Hindlimb muscle (tissue), 1 donor: ENCODE results near the gene GGA3. TPM values are rescaled to one million over a fixed set of nuclear protein-coding genes. Genes with fewer than 3 reads are reported as not detected.
A peak's percentile ranks its signal among the peaks of the same experiment; 100 is the strongest.
"Not testable (repeated sequence)": the region's sequence is repeated elsewhere in the genome, so short reads cannot be mapped to it uniquely, and the experiment has no call there.

ENCODE experiments used
- DNase-seq: peaks from one replicate; pipeline ENCODE4 v3.0.0-alpha.2; 2013
- polyA plus RNA-seq: library from polyadenylated mRNA; unstranded; fragments of 120-200 nt; gene quantifications from one replicate; pipeline ENCODE4 v1.2.1, GENCODE V29; 2013; ENCODE audit not compliant: insufficient read length

GGA3 gene
- polyA plus RNA-seq, 1 donor: 31.5 TPM

DNA sequence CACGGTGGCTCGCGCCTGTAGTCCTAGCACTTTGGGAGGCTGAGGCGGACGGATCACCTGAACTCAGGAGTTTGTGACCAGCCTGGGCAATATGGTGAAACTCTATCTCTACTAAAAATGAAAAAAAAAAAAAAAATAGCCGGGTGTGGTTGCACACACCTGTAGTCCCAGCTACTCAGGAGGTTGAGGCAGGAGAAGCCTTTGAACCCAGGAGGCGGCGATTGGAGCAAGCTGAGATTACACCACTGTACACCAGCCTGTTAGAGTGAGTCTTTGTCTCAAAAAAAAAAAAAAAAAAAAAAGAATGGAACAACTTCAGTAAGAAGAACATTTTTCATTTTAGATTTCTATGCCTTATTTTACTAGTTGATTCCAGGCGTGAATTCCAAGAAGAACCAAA is 53.2 kb downstream of the GGA3 start:
- no peak for DNase-seq

DNA sequence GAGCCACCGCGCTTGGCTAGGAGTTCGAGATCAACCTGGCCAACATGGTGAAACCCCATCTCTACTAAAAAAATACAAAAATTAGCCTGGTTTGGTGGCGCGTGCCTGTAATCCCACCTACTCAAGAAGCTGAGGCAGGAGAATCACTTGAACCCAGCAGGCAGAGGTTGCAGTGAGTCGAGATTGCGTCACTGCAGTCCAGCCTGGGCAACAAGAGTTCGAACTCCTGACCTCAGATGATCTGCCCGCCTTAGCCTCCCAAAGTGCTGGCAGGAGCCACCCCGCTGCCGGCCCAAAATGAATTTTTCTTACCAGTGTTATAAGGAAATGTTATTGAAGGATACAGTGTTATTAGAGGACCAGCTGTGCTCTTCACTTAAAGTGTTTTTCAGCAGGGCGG is 53.6 kb downstream of the GGA3 start:
- no peak for DNase-seq

DNA sequence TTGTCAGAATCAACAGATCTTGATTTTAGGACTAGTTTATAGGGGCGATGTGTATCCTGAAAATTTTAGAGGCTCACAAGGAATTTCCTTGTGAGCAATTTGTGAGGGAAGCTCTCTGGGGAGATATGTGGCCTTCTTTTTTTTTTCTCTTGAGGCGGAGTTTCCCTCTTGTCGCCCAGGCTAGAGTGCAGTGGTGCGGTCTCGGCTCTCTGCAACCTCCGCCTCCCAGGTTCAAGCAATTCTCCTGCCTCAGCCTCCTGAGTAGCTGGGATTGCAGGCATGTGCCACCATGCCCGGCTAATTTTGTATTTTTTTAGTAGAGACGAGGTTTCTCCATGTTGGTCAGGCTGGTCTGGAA is 54.4 kb downstream of the GGA3 start:
- DNase-seq: not testable (repeated sequence)

DNA sequence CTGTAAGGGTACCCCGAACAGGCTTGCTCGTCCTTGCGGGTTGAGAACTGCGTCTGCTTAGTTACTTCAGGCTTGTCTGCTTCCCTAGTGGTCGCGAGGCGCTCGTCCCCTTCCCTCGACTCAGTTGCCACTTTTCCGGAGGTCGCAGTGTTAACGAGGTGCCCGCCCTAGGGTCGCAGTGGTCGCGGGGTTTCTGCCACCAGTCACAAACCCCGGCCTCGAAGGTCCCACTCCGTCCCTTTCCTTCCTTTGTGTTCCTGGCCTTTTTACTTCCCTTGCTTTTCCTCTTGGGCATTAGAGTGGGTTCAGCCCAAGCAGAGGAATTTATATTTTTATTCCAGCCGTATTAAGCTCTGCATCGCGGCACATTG is 55.6 kb downstream of the GGA3 start:
- no peak for DNase-seq

DNA sequence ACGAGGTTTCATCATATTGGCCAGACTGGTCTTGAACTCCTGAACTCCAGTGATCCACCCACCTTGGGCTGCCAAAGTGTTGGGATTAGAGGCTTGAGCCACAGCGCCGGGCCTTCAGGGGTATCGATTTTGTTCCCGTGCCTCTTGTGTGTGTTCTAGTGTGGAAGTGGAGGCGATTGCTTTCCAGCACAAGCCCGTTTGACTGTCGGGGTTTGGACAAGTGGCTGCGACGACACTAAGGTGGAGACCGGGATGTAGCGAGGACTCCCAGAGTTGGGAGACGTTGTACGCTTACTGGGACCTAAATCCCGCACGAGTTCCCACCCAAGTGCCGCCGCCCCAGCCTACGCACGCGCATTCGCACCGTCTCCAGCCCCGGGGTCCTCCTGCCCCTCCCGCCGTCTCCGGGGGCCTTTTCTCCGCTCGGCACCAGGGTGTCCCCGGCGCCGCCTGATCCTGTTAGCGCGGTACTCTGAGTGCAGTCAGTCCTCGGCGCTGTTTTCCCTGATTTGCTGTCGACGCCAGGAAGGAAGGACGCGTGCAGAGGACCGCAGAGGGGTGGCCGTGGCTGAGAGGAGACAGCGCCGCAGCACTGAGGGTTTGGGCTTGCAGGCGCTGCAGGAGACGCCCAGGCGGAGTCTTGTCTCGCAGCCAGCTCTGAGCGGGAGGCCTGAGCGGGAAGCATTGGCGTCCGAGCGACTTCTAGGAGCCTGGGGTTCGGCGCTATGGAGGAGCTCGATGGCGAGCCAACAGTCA is 56.2 kb downstream of the GGA3 start, which contains the start of gene NUP85:
Gene NUP85 (plus strand): TSS at position 643 of the 756 bp plus-strand sequence. CDS start 83 bp downstream, at position 726.
- peak; percentile 95 for DNase-seq

DNA sequence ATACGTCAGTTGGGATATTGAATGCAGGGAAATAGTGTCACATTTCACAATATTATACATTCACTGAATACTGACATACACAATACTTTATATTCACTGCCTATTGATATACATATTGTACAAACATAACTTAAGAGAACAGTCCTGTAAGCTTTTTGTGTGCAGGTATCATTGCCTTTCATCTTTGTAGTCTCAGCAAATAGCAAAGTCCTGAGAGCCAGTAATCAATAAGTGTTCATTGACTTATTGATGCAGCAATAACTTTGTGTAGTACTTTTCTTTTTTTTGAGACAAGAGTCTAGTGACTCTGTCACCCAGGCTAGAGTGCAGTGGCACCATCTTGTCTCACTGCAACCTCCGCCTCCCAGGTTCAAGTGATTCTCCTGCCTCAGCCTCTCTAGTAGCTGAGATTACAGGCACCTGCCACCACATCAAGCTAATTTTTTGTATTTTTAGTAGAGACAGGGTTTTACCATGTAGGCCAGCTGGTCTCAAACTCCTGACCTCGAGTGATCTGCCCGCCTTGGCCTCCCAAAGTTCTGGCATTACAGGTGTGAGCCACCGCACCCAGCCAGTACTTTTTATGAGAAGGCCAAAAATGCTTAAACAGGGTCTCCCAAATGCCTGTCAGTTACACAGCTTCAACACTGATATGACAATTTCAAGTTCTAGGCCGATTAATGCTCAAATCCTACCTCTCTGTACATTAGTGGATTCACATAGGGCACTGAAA is 61.4 kb downstream of the GGA3 start:
- DNase-seq: no peak

DNA sequence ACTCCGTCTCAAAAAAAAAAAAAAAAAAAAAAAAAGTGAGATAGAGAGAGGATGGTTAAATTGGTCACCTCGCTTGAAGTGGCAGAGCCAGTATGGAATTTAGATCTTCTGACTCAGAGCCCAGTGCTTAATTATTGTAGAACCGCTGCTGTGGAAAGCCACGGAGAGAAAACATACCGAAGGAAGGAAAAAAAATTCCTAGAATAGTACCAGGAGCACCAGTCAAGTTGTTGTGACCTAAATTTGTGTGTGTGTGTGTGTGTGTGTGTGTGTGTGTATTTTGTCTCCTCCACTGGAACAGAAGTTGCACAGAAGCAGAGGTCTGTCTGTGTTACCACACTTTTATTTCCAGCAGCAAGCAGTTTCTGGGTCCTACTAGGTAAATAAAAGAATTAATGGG is 66.5 kb downstream of the GGA3 start:
- no peak for DNase-seq

DNA sequence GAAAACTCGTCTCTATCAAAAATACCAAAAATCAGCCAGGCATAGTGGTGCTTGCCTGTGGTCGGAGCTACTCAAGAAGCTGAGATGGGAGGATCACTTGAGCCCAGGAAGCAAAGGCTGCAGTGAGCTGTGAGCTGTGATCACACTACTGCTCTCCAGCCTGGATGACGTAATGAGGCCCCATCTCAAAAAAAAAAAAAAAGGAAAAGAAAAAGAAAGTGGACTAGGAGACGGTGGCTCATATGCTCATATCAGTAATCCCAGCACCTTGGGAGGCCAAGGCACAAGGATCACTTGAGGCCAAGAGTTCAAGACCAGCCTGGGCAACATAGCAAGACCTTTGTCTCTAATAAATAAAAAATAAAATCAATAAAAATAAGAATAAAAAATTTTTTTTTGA is 69.8 kb downstream of the GGA3 start:
- no peak for DNase-seq

DNA sequence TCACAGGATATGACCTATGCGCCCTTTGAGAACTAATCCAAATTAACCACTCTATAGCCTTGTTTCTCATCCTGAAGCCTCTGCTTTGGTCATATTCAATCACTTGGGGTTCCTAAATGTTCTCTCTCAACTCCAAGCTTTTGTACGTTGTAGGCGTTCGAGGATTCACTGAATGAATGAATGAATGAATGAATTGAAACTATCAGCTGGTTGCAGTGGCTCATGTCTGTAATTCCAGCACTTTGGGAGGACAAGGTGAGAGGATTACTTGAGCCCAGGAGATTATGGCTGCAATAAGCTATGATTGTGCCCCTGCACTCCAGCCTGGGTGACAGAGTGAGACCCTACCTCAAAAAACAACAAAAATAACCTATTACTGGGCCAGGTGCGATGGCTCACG is 72.8 kb downstream of the GGA3 start:
- DNase-seq: no peak

Other genes with a start within 250 kb of the GGA3 start
- 21.2 TPM for gene MRPL58, start 248.9 kb downstream of the GGA3 start, polyA plus RNA-seq
- 216 TPM for gene ATP5PD, start 214.6 kb downstream of the GGA3 start, polyA plus RNA-seq
- 25.1 TPM for gene KCTD2, start 214.4 kb downstream of the GGA3 start, polyA plus RNA-seq
- 11.2 TPM for gene SLC16A5, start 173.7 kb downstream of the GGA3 start, polyA plus RNA-seq
- gene ARMC7, start 151.6 kb downstream of the GGA3 start, polyA plus RNA-seq: 8.1 TPM
- 48.7 TPM for gene NT5C, start 129.9 kb downstream of the GGA3 start, polyA plus RNA-seq
- 374 TPM for gene JPT1, start 107.1 kb downstream of the GGA3 start, polyA plus RNA-seq
- 309 TPM for gene SUMO2, start 78.6 kb downstream of the GGA3 start, polyA plus RNA-seq
- 40.7 TPM for gene NUP85, start 55.9 kb downstream of the GGA3 start, polyA plus RNA-seq
- 57.6 TPM for gene MRPS7, start 273 bp upstream of the GGA3 start, polyA plus RNA-seq
- 13.1 TPM for gene MIF4GD, start 9.6 kb upstream of the GGA3 start, polyA plus RNA-seq
- 6.8 TPM for gene SLC25A19, start 27.8 kb upstream of the GGA3 start, polyA plus RNA-seq
- 161 TPM for gene GRB2, start 144.1 kb upstream of the GGA3 start, polyA plus RNA-seq
- gene TMEM94, start 195.0 kb upstream of the GGA3 start, polyA plus RNA-seq: 80.0 TPM